Astrocyte of the cerebellum (primary cell): ENCODE results near the gene QDPR.

Source experiments
- DNase-seq: peaks from one replicate; pipeline ENCODE4 v3.0.0-alpha.2; 2011; ENCODE audit warnings: low read depth
- H3K4me3 ChIP-seq: 2 replicates; pipeline ENCODE4 v1.5.1; 2011; ENCODE audit warnings: mild to moderate bottlenecking, low read depth, low read length, moderate library complexity
- in situ Hi-C: cut with HindIII; loops from 2 replicates; pipeline ENCODE4 v1.10.0; 2017; ENCODE audit warnings: low sequenced_read_pairs
- TF ChIP-seq, protein P1 (sequence below): IDR thresholded peaks from 2 replicates; pipeline ENCODE4 v1.5.1; 2012; ENCODE audit warnings: low read length, low read depth, moderate library complexity, mild to moderate bottlenecking; ENCODE audit errors: missing control alignments

QDPR gene

DNA sequence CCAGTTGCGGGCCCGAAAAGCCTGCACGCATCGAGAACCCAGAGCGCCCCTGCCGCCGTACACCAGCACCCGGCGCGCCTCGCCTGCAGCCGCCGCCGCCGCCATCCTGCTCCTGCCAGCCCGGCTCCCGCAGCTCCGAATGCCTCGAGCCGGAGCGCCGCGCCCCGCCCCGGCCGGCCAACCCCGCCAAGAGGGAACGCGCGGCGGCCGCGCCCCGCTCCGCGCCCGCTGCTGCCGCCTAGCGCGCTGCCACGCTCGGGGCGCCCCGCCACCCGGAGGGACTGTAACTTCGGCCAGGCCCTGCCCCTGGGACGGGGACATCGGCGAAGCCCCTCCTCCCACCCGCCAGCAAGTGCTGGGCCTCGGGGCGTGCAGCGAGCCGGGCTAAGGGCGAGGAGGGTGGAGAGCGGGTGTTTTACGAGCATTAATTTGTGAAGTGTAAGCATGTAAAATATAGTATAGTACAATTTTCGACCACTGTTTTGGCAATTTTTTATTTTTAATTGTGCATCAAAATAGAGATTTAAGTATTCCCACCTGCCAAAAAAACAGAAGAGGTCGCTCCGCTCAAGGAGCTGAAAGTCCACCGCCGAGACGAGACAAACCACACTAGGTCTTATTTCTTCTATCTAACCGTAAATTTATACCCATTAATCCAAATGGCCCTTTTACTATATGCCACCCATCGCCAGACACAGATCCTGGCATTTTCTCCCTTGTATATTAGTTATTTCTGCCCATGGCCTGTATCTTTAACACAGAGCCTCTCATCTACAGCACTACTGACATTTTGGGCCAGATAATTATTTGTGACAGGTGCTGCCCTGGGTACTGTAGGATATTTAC, at the start of gene QDPR:
Gene QDPR (minus strand): TSS at position 141 of the 846 bp plus-strand sequence. CDS start 36 bp downstream, at position 105.
- in situ Hi-C loops, result no loop called here
- DNase-seq, result no peak
- TF ChIP-seq, protein P1, sequence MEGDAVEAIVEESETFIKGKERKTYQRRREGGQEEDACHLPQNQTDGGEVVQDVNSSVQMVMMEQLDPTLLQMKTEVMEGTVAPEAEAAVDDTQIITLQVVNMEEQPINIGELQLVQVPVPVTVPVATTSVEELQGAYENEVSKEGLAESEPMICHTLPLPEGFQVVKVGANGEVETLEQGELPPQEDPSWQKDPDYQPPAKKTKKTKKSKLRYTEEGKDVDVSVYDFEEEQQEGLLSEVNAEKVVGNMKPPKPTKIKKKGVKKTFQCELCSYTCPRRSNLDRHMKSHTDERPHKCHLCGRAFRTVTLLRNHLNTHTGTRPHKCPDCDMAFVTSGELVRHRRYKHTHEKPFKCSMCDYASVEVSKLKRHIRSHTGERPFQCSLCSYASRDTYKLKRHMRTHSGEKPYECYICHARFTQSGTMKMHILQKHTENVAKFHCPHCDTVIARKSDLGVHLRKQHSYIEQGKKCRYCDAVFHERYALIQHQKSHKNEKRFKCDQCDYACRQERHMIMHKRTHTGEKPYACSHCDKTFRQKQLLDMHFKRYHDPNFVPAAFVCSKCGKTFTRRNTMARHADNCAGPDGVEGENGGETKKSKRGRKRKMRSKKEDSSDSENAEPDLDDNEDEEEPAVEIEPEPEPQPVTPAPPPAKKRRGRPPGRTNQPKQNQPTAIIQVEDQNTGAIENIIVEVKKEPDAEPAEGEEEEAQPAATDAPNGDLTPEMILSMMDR, result peak; percentile 18
- peak within 1 kb of the TSS; percentile 66 for H3K4me3 ChIP-seq

DNA sequence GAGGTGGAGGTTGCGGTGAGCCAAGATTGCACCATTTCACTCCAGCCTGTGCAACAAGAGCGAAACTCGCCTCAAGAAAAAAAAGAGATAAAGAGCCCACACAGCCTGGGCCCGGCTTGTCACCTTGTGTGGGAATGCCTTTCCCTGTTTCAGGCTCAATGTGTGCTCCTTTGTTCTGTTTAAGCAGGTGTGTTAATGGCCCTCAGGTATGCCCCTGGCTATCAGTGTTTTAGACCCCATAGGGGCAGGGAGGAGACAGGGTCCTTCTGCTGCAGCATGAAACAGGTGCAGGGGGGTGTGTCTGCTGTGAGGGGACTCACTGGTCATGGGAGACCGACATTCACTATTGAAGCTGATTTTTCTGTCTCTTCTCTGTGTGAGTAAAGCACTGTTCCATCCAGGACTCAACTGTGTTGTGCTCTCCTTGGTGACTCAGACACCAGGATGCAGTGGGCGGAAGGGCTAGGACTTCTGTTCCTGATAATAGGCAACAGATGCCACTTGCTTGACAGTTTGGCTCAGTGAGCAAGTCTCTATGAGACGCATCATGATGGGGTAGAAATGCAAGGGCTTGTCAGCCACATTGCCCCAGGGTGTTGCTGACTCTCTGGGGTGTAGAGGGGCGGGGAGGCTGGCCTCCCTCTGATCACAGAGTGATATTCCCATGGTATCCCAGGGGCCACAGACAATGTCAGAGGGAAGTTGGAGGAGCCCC, 49.5 kb upstream of the QDPR start:
- no peak overlapping the region for H3K4me3 ChIP-seq
- no peak for DNase-seq
- TF ChIP-seq, protein P1, result no peak
- in situ Hi-C loops, result no loop called here

DNA sequence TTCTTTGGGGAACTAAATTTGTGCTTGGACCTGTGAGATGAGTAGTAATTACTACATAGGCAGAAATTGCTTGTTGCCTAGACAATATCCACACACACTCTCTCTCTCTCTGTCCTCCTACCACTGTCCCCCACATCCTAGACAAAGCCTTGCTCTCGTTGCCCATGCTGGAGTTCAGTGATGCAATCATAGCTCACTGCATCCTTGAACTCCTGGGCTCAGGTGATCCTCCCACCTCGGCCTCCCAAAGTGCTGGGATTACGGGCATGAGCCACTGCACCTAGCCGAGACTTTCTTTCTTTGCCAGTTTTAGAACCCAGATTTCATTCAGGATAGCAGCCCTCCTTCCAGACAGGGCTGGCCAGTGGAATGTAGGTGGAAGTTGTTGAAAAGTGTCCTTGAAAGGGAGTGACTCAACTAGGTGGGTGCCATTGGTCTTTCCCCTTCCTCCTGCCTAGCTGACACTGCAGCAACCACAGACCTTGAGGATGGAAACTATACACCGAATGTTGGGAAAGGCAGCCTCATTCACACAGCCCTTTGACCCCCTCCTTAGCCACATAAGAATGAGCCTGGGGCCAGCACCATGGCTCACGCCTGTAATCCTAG, 48.3 kb upstream of the QDPR start:
- TF ChIP-seq, protein P1, result no peak
- DNase-seq, result no peak
- in situ Hi-C loops, result no loop called here
- no peak overlapping the region for H3K4me3 ChIP-seq

DNA sequence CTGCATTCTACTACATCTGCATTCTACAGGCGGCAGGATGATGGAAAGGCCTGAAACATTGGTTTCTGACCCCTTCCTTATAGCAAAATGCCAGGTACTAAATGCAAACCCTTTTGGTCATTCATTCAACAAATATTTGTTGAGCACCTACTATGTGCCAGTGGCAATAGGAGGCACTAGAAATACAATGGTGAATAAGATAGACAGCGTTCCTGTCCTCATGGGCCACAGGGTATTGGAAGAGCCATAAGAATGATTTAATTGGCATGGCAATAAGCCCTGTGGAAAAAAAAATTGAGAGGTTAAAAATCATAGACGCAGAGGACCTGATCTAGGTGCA, 47.8 kb upstream of the QDPR start:
- DNase-seq, result no peak
- H3K4me3 ChIP-seq, result no peak overlapping the region
- in situ Hi-C loops, result no loop called here
- TF ChIP-seq, protein P1, result no peak

DNA sequence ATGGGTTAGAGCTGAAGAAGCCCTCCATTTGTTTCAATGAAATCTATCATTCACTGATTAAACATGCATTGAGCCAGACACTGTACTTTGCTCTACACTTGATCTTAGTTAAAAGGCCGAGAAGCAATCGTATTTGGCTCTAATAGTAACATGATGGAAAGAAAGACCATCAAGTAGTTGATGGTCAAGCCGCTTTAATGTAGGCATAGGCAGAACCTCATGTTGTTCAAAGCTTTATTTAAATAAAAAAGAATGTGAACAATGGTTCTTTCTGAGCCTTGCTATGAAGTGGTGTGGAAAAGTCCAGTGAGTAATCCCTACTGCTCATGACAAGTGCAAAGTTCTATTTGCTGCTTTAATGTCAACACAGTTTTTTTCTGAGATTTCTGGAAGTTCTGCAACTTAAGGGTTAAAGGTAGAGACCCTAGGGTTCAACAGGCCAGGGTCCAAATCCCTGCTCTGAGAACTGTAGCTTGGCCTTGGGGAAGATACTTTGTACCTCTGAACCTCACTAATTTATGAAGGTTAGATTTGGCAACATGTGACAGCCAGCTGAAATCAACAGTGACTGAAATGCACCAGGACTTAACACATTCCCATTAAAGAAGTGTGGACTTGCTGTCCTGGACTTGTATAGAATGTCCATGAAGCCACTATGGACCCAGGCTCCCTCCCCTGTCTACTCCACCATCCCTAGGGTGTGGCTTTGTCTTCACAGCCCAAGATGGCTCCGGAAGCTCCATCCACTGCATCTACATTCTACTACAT, 47.2 kb upstream of the QDPR start:
- in situ Hi-C loops, result no loop called here
- no peak for DNase-seq
- TF ChIP-seq, protein P1, result no peak
- H3K4me3 ChIP-seq, result no peak overlapping the region

DNA sequence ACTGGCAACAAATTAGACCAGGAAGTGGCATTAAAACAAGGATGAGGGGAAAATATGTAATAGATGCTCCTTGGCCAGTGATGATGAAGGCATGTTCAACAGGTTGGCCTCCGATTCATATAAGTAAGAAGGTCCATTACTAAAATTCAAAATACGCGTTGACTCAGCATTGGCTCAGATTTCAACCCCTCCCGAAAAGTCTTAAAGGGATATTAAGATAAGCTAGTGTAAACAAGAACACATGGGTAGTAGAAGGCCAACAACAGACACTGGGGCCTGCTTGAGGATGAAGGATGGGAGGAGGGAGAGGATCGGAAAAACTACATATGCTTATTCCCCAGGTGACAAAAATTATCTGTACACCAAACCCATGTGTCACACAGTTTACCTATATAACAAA, 46.0 kb upstream of the QDPR start:
- TF ChIP-seq, protein P1, result no peak
- no peak overlapping the region for H3K4me3 ChIP-seq
- no peak for DNase-seq
- in situ Hi-C loops, result no loop called here
